Epithelial cell of proximal tubule (primary cell): ENCODE measurements around the gene CCSER1. TPM values are rescaled to one million over a fixed set of nuclear protein-coding genes. Genes with fewer than 3 reads are reported as not detected.
"Not testable (repeated sequence)": the region's sequence is repeated elsewhere in the genome, so short reads cannot be mapped to it uniquely, and the experiment has no call there.

Experiments used
- DNase-seq: peaks from one replicate; pipeline ENCODE4 v3.0.0-alpha.2; 2011; ENCODE audit warnings: low read depth
- H3K4me3 ChIP-seq: 2 replicates; pipeline ENCODE4 v1.5.1; 2011; ENCODE audit warnings: low read depth, mild to moderate bottlenecking, low read length
- CTCF ChIP-seq: conservative IDR thresholded peaks from 2 replicates; pipeline ENCODE4 v1.5.1; 2012; ENCODE audit warnings: low read depth, mild to moderate bottlenecking, low read length
- total RNA-seq: library from RNA; depleted of rRNA; stranded (reverse); fragments of >200 nt; gene quantifications from 2 replicates; pipeline ENCODE4 v1.2.3, GENCODE V29; 2015

CCSER1 gene
- total RNA-seq, 1 donor from 2014 or later, result not detected

GRCh38 chr4:90292438-90292837 is 165.2 kb downstream of the CCSER1 start:
- H3K4me3 ChIP-seq, result no peak overlapping the region
- TF ChIP-seq CTCF, result no peak
- no peak for DNase-seq

GRCh38 chr4:90293320-90293719 is 166.1 kb downstream of the CCSER1 start:
- DNase-seq, result no peak
- TF ChIP-seq CTCF, result peak; percentile 56
- H3K4me3 ChIP-seq, result no peak overlapping the region

DNA sequence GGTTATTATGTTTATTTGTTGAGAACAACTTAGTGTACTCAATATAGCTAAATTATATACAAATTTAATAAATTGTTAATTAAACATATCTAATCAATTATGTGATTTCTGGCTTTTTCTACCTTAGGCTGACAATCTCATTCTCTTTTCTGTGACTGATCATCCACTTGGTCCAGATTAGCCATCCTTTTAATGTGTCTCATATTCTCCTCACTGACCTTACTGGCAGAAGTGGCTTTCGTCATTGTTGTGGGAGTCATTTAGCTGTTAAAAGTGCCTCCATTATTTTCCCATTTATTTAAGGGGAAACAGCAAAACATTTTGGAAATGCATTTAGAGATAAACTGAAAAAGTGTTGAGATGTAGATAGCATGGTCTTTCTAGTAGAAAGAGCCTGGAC is 172.2 kb downstream of the CCSER1 start:
- DNase-seq, result no peak
- TF ChIP-seq CTCF, result no peak
- H3K4me3 ChIP-seq, result no peak overlapping the region

DNA sequence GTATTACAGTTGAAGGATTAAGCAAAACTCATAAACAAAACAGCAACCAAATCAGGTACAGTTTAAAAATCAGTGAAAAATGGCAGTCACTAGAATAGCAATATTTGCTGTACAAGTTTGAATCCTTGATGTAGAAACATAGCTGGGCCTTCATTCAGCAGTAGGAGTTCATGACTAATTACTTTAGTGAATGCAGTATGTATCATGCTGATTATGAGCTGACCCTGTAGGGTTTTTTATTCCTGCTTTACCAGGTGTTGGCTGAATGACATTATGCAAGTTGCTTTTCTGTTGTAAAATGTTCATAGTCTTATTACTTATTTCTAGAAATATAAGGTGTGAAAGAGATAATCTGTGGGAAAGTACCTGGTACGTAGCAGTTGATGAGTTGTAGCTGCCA is 179.6 kb downstream of the CCSER1 start:
- no peak for TF ChIP-seq CTCF
- DNase-seq, result no peak
- H3K4me3 ChIP-seq, result no peak overlapping the region

GRCh38 chr4:90317140-90317539 is 189.9 kb downstream of the CCSER1 start:
- DNase-seq, H3K4me3 ChIP-seq: not testable (repeated sequence)

GRCh38 chr4:90317785-90318184 is 190.6 kb downstream of the CCSER1 start:
- H3K4me3 ChIP-seq, result no peak overlapping the region

DNA sequence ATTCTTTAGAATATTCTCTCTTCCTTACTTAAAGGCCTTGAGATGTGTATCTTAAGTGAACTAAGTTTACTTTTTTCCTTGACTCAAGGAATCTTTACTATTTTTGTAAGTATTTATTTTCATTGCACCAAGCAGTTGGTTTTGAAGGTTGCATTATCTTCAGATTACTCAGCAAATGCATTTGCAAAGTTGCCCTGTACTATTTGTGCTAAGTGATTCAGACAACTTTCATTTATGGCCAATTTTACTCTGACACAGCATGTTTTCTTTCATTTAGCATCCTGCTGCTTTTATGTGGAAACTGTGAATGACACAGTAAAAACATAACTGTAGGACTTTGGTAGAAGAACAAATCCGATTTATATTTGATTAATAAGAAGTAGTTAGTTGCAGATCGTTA is 191.0 kb downstream of the CCSER1 start:
- peak; percentile 15 for DNase-seq
- no peak for TF ChIP-seq CTCF
- no peak overlapping the region for H3K4me3 ChIP-seq

More at GRCh38 chr4:90317785-90318184, 190.6 kb downstream of the CCSER1 start:
- peak; percentile 18 for DNase-seq
- TF ChIP-seq CTCF, result no peak

DNA sequence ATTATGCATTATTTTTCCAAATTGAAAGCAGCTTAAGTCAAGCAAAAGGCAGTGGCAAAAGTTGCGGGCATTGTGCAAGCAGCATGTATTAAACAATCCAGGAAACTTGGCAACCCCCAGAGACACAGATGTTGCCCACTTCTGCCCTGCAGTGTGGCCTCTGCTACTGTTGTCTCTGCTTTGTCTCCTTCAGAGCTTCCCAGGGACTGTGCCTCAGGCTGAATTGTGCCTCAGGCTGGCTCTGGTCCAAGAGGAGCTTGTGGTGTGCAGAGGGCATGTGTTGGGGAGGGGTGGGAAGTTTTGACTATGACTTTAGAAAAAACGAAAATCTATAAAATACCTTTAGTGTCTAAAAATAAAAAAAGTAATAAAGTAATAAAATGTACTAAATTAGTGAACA is 201.4 kb downstream of the CCSER1 start:
- no peak overlapping the region for H3K4me3 ChIP-seq
- TF ChIP-seq CTCF, result no peak
- no peak for DNase-seq
